Glutamatergic neuron (in vitro differentiated cells): ENCODE data around the gene NTRK2. TPM values are rescaled to one million over a fixed set of nuclear protein-coding genes. Genes with fewer than 3 reads are reported as not detected.

Experiments used
- DNase-seq: peaks from one replicate; pipeline ENCODE4 v3.0.0; 2022
- H3K27ac Mint-ChIP-seq: one replicate; pipeline ENCODE4 v1.8.0; 2020; ENCODE audit warnings: mild to moderate bottlenecking, mixed read lengths, inconsistent platforms; ENCODE audit not compliant: unreplicated experiment
- H3K27me3 Mint-ChIP-seq: one replicate; pipeline ENCODE4 v1.8.0; 2020; ENCODE audit warnings: mild to moderate bottlenecking, moderate library complexity, mixed read lengths, inconsistent platforms; ENCODE audit not compliant: unreplicated experiment
- H3K36me3 Mint-ChIP-seq: one replicate; pipeline ENCODE4 v1.8.0; 2020; ENCODE audit warnings: mild to moderate bottlenecking, mixed read lengths, inconsistent platforms; ENCODE audit not compliant: unreplicated experiment
- H3K4me1 Mint-ChIP-seq: one replicate; pipeline ENCODE4 v1.8.0; 2020; ENCODE audit warnings: mild to moderate bottlenecking, low read depth, mixed read lengths, inconsistent platforms; ENCODE audit not compliant: unreplicated experiment
- H3K4me3 Mint-ChIP-seq: one replicate; pipeline ENCODE4 v1.8.0; 2020; ENCODE audit warnings: mild to moderate bottlenecking, mixed read lengths, inconsistent platforms; ENCODE audit not compliant: unreplicated experiment
- H3K9me3 Mint-ChIP-seq: one replicate; pipeline ENCODE4 v1.8.0; 2020; ENCODE audit warnings: mild to moderate bottlenecking, moderate library complexity, mixed read lengths, inconsistent platforms; ENCODE audit not compliant: unreplicated experiment
- CTCF ChIP-seq: fragments of 200-600 bp; sonication (generic); IDR thresholded peaks from one replicate; pipeline ENCODE4 v1.5.0; 2021; ENCODE audit not compliant: partially characterized antibody, unreplicated experiment
- total RNA-seq: library from RNA; stranded (reverse); fragmentation: NEBNext Ultra II Directional; extraction: Animal tissue kit (Norgen Biotek cat#: 25700); gene quantifications from one replicate; pipeline ENCODE4 v1.2.1, GENCODE V29; 2021; ENCODE audit not compliant: unreplicated experiment

The NTRK2 gene
- total RNA-seq, 1 donor from 2014 or later: 2.1 TPM

- Mint-ChIP-seq H3K4me3 (no peak overlapping the region), H3K4me1 (peaks cover 3% of the 10 kb centered on the region), H3K27me3 (peaks cover 2% of the 10 kb centered on the region), H3K27ac (no peak overlapping the region), H3K9me3 (peaks cover 1% of the 10 kb centered on the region), H3K36me3 (no peaks in the 10 kb centered on the region)
- no peak for DNase-seq
- no peak for TF ChIP-seq CTCF
Measured at GRCh38 chr9:84943482-84944050, 274.0 kb downstream of the NTRK2 start.

GRCh38 chr9:84945878-84946538 lies 276.5 kb downstream of the NTRK2 start:
- Mint-ChIP-seq H3K9me3 (no peaks in the 10 kb centered on the region), H3K36me3 (no peaks in the 10 kb centered on the region)

GRCh38 chr9:84947412-84947972 lies 278.0 kb downstream of the NTRK2 start:
- no peak for DNase-seq
- TF ChIP-seq CTCF: no peak
- H3K36me3 Mint-ChIP-seq: no peaks in the 10 kb centered on the region
- no peak overlapping the region for H3K27ac Mint-ChIP-seq
- no peak overlapping the region for H3K4me3 Mint-ChIP-seq
- H3K27me3 Mint-ChIP-seq: peaks cover 2% of the 10 kb centered on the region
- peaks cover 3% of the 10 kb centered on the region for H3K4me1 Mint-ChIP-seq
- H3K9me3 Mint-ChIP-seq: no peaks in the 10 kb centered on the region

More at GRCh38 chr9:84945878-84946538, 276.5 kb downstream of the NTRK2 start:
- Mint-ChIP-seq H3K27ac (no peak overlapping the region), H3K4me1 (peaks cover 3% of the 10 kb centered on the region), H3K27me3 (peaks cover 2% of the 10 kb centered on the region), H3K4me3 (no peak overlapping the region)
- no peak for DNase-seq
- peak; percentile 23 for TF ChIP-seq CTCF

GRCh38 chr9:84949258-84949657 lies 279.7 kb downstream of the NTRK2 start:
- no peaks in the 10 kb centered on the region for H3K36me3 Mint-ChIP-seq
- DNase-seq: no peak
- H3K4me3 Mint-ChIP-seq: no peak overlapping the region
- H3K27me3 Mint-ChIP-seq: peaks cover 3% of the 10 kb centered on the region
- H3K27ac Mint-ChIP-seq: no peak overlapping the region
- peaks cover 5% of the 10 kb centered on the region for H3K4me1 Mint-ChIP-seq
- peaks cover 2% of the 10 kb centered on the region for H3K9me3 Mint-ChIP-seq
- TF ChIP-seq CTCF: no peak

- Mint-ChIP-seq H3K4me3 (no peak overlapping the region), H3K27ac (no peak overlapping the region), H3K27me3 (peaks cover 3% of the 10 kb centered on the region), H3K9me3 (peaks cover 2% of the 10 kb centered on the region), H3K4me1 (peaks cover 5% of the 10 kb centered on the region), H3K36me3 (no peaks in the 10 kb centered on the region)
- DNase-seq: no peak
- no peak for TF ChIP-seq CTCF
Measured at GRCh38 chr9:84949971-84950370, 280.4 kb downstream of the NTRK2 start.
